Uterus (tissue), 2 donors: ENCODE results near the gene PHC3.

Experiments
- POLR2A ChIP-seq, 2 donors: fragments of 450-650 bp; IDR thresholded peaks; one replicate each; pipeline ENCODE4 v1.6.1; 2016; ENCODE audit warnings: antibody characterized with exemption in 2 of 2, mild to moderate bottlenecking in 1 of 2, moderate library complexity in 1 of 2
- TF ChIP-seq, protein P1 (sequence below), 4 experiments: fragments of 200-600 bp in 2 of 4; fragments of 450-650 bp in 2 of 4; sonication (generic) in 2 of 4; IDR thresholded peaks; one replicate each; pipeline ENCODE4 v1.5.1; 2016 to 2019; ENCODE audit warnings: antibody characterized with exemption in 4 of 4, mild to moderate bottlenecking in 2 of 4, moderate library complexity in 1 of 4

DNA sequence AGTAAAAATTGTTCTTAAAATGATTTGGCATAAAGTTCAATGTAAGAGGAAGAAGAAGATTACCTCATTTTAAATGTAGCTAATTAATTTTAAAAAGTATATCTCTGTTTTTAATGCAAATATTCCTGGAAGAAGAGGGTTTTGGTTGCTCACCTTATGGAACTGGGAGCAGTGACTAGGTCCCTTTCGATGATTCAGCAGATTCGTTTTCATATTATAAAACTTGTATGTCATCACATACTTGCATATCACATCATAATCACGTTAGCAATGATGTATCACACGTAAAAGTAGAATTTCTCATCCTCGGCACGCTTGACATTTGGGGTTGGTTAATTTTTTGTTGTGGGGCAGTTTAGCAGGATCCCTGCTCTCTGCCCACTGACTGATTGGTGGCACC is 96.1 kb downstream of the PHC3 start:
- TF ChIP-seq POLR2A (IDR thresholded peaks at IDR 0.05) = no peak
- TF ChIP-seq, protein P1, sequence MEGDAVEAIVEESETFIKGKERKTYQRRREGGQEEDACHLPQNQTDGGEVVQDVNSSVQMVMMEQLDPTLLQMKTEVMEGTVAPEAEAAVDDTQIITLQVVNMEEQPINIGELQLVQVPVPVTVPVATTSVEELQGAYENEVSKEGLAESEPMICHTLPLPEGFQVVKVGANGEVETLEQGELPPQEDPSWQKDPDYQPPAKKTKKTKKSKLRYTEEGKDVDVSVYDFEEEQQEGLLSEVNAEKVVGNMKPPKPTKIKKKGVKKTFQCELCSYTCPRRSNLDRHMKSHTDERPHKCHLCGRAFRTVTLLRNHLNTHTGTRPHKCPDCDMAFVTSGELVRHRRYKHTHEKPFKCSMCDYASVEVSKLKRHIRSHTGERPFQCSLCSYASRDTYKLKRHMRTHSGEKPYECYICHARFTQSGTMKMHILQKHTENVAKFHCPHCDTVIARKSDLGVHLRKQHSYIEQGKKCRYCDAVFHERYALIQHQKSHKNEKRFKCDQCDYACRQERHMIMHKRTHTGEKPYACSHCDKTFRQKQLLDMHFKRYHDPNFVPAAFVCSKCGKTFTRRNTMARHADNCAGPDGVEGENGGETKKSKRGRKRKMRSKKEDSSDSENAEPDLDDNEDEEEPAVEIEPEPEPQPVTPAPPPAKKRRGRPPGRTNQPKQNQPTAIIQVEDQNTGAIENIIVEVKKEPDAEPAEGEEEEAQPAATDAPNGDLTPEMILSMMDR (IDR thresholded peaks at IDR 0.05) = no peak
